PFSK-1 (cell line): ENCODE data around the gene ABCB10.

ENCODE experiments used
- FOXP2 ChIP-seq: optimal IDR thresholded peaks from 2 replicates; pipeline ENCODE3; 2011; ENCODE audit warnings: borderline replicate concordance, control low read depth, inconsistent platforms; ENCODE audit not compliant: insufficient read depth; ENCODE audit errors: extremely low read length, extremely low read depth
- POLR2AphosphoS5 ChIP-seq: IDR thresholded peaks from 2 replicates; pipeline ENCODE4 v1.6.1; 2012; ENCODE audit warnings: low read depth, mild to moderate bottlenecking, control low read depth, low read length, moderate library complexity
- SIN3A ChIP-seq: IDR thresholded peaks from 2 replicates; pipeline ENCODE4 v1.6.1; 2012; ENCODE audit warnings: mild to moderate bottlenecking, low read length, moderate library complexity, borderline replicate concordance; ENCODE audit not compliant: insufficient read depth
- TAF1 ChIP-seq: IDR thresholded peaks from 2 replicates; pipeline ENCODE4 v1.6.1; 2012; ENCODE audit warnings: low read length, control low read depth, borderline replicate concordance; ENCODE audit not compliant: insufficient read depth
- TF ChIP-seq, protein P1 (sequence below), 2 experiments: IDR thresholded peaks; 2 replicates each; pipeline versions ENCODE4 v1.6.1 to v1.8.0; 2011 to 2012; ENCODE audit warnings: low read depth in 2 of 2, low read length in 2 of 2, control low read depth in 1 of 2, inconsistent platforms in 1 of 2, mild to moderate bottlenecking in 1 of 2, moderate library complexity in 1 of 2; ENCODE audit not compliant: insufficient read depth in 1 of 2

ABCB10 gene

DNA sequence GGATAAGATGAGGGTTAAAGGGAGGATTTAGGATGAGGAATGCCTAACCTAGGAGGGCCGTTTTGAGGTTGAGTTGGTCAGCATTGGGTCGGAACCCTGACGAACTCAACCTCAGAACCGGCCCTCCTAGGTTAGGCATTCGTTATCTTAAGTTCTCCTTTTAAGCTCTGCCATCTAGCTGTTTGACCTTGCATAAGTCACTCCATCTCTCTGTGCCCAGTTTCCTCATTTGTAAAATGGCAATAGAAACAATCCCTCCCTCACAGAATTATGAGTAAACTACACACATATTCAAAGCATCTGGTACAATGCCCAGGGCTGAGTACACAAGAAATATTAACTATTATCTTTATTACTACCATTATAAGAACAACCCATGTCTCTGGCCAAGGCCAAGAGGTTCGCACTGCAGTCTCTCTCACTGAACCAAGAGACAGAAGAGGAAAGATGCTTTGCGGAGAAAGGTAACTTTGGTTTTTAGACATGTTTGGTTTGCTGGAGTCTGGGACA, 4.8 kb downstream of the ABCB10 start:
- no peak for TF ChIP-seq POLR2AphosphoS5
- TF ChIP-seq TAF1, result no peak
- no peak for TF ChIP-seq FOXP2
- TF ChIP-seq, protein P1, sequence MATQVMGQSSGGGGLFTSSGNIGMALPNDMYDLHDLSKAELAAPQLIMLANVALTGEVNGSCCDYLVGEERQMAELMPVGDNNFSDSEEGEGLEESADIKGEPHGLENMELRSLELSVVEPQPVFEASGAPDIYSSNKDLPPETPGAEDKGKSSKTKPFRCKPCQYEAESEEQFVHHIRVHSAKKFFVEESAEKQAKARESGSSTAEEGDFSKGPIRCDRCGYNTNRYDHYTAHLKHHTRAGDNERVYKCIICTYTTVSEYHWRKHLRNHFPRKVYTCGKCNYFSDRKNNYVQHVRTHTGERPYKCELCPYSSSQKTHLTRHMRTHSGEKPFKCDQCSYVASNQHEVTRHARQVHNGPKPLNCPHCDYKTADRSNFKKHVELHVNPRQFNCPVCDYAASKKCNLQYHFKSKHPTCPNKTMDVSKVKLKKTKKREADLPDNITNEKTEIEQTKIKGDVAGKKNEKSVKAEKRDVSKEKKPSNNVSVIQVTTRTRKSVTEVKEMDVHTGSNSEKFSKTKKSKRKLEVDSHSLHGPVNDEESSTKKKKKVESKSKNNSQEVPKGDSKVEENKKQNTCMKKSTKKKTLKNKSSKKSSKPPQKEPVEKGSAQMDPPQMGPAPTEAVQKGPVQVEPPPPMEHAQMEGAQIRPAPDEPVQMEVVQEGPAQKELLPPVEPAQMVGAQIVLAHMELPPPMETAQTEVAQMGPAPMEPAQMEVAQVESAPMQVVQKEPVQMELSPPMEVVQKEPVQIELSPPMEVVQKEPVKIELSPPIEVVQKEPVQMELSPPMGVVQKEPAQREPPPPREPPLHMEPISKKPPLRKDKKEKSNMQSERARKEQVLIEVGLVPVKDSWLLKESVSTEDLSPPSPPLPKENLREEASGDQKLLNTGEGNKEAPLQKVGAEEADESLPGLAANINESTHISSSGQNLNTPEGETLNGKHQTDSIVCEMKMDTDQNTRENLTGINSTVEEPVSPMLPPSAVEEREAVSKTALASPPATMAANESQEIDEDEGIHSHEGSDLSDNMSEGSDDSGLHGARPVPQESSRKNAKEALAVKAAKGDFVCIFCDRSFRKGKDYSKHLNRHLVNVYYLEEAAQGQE (IDR thresholded peaks at IDR 0.05; ENCODE audit: insufficient read depth in 1 of 2, low read depth in 2 of 2, low read length in 2 of 2), result no peak
- no peak for TF ChIP-seq SIN3A

DNA sequence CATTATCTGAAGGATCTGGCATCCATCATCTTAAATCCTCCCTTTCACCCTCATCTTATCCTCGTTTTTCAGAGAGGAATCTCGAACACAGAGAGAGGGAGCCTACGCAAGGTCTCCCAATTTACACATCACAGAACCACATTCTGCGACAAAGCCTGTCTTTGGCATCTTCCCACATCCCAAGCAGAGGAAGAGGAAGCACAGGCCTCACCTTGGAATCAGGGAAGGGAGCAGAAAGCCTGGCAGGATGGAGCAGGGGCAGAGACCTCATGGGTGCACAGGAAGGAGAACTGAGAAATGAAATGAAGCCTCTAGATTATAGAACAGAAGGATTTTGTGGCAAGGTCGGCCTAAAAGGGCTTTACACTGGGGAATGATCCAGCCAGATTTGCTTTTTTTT, 5.8 kb downstream of the ABCB10 start:
- TF ChIP-seq FOXP2 (no peak), POLR2AphosphoS5 (no peak)
- TF ChIP-seq, protein P1 (IDR thresholded peaks at IDR 0.05; ENCODE audit: insufficient read depth in 1 of 2, low read depth in 2 of 2, low read length in 2 of 2), result no peak

DNA sequence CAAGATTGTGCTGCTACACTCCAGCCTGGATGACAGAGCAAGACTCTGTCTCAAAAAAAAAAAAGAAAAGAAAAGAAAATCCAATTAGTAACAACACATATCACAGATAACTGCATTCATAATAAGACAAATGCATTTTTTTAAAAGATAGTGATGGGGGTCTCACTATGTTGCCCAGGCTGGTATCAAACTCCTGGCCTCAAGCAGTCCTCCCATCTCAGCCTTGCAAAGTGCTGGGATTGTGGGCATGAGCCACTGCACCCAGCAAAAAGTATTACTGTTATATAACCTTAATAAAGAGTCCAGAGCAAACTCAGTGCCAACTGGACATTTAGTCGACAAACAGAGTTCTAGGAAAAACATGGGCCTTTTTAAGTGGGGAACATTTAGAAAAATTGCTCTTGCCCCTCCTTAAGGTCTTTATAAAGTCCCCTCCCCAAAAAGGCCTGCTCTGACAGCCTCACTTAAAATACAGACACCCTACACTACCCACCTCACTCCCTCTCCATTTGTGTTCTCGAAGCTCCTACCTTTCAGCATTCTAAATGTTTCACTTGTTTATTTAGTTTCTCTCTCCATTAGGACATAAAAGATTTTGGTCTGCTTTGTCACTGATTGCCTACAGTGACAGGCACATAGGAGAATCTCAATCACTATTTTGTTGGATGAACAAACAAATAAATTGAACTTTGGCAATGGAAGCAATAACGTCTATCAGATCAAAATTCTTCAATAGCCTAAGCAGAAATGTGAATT, 7.5 kb downstream of the ABCB10 start:
- no peak for TF ChIP-seq FOXP2
- no peak for TF ChIP-seq SIN3A
- TF ChIP-seq, protein P1 (IDR thresholded peaks at IDR 0.05; ENCODE audit: insufficient read depth in 1 of 2, low read depth in 2 of 2, low read length in 2 of 2), result no peak
- TF ChIP-seq POLR2AphosphoS5, result no peak
- no peak for TF ChIP-seq TAF1

DNA sequence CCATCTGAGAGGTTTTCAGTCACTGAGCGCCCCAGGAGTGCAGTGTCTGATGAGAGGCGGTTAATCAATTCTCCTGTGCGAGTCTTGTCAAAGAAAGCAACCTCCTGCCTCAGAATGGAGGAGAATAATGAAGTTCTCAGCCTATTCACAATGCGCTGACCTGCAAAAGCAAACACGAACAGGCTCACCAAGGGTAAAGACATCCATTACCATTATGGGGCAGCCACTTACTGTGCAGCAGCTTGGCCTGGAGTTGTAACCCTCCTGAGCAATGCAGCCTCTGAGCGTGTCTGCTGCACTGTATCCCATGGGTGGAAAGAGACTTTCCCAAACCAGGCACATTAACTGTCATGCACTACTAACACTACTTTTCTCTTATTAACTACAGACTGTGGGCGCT, 11.0 kb downstream of the ABCB10 start:
- TF ChIP-seq TAF1 (no peak), FOXP2 (no peak), POLR2AphosphoS5 (no peak), SIN3A (no peak)
- TF ChIP-seq, protein P1 (IDR thresholded peaks at IDR 0.05; ENCODE audit: insufficient read depth in 1 of 2, low read depth in 2 of 2, low read length in 2 of 2), result no peak
